Activated T-helper 2 cell treated with anti-CD3 and anti-CD28 coated beads, Interferon-gamma antibody, Interleukin-2, Interleukin-4, amounts not matched to agents 10 μg/mL and 5 μg/mL and 100 μg/mL, durations not matched to agents 14 hours and 24 hours and 36 hours (primary cell): ENCODE measurements around the gene MICAL2. TPM values are rescaled to one million over a fixed set of nuclear protein-coding genes. Genes with fewer than 3 reads are reported as not detected.

Experiments used
- DNase-seq: peaks from one replicate; pipeline ENCODE4 v3.0.0; 2021; ENCODE audit warnings: low spot score
- H3K27ac Mint-ChIP-seq: one replicate; pipeline ENCODE4 v1.8.0; 2021; ENCODE audit warnings: mixed read lengths
- H3K27me3 Mint-ChIP-seq: one replicate; pipeline ENCODE4 v1.8.0; 2021; ENCODE audit warnings: low read depth, mixed read lengths
- H3K36me3 Mint-ChIP-seq: one replicate; pipeline ENCODE4 v1.8.0; 2021; ENCODE audit warnings: low read depth, mixed read lengths
- H3K4me1 Mint-ChIP-seq: one replicate; pipeline ENCODE4 v1.8.0; 2021; ENCODE audit warnings: low read depth, mixed read lengths
- H3K4me3 Mint-ChIP-seq: one replicate; pipeline ENCODE4 v1.8.0; 2021; ENCODE audit warnings: low read depth, mild to moderate bottlenecking, moderate library complexity, mixed read lengths
- H3K9me3 Mint-ChIP-seq: one replicate; pipeline ENCODE4 v1.8.0; 2021; ENCODE audit warnings: mixed read lengths
- intact Hi-C: fragments of 100-400 bp; cut with micrococcal nuclease; formaldehyde crosslinking; loops from one replicate; pipeline ENCODE4 v1.15.1; 2023
- total RNA-seq: library from RNA; stranded (reverse); gene quantifications from 2 replicates; pipeline ENCODE4 v1.2.3, GENCODE V29; 2022

Gene MICAL2
- total RNA-seq, 1 donor from 2014 or later, result 736 TPM

DNA sequence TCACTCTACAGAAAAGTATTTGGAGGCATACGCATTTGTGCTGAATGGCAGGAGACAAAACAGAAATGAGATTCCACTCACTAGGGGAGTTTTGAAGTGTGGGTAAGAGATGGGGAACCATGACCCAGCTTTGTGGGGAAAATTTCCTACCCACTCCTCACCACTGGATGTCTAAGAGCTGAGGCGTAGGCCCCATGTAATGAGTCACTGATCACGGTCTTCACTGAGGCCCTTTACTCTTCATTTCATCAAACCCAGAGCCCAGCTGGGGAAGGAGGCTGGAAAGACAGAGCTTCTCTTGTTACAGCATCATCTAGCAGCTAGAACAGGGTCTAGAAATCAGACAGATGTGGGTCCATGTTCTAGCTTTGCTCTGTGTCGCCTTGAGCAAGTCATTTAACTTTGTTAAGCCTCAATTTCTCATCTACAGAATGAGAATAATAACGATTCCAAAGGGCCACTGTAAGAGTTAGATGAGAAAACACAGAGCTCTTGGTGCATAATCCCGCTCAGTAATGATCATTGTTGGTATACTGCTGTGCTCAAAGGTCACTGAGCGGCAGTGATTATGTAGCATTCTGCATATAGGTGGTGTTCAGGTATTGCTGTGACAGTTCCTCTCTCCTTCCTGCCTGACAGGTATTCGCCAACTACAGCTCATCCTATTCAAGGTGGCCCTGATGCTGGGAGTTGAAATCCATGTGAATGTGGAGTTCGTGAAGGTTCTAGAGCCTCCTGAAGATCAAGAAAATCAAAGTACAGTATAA, 97.2 kb downstream of the MICAL2 start:
- Mint-ChIP-seq H3K36me3 (peaks cover 100% of the 10 kb centered on the region), H3K4me1 (peaks cover 74% of the 10 kb centered on the region), H3K9me3 (peaks cover 25% of the 10 kb centered on the region), H3K27ac (peak overlapping the region; percentile 89), H3K4me3 (peak overlapping the region; percentile 59), H3K27me3 (no peaks in the 10 kb centered on the region)
- intact Hi-C loops, result loop anchor here (1.0 to 2.0 kb wide), 8 partner anchors 12 to 97 kb away; partner anchors contain the start of gene MICAL2
- DNase-seq, result no peak

DNA sequence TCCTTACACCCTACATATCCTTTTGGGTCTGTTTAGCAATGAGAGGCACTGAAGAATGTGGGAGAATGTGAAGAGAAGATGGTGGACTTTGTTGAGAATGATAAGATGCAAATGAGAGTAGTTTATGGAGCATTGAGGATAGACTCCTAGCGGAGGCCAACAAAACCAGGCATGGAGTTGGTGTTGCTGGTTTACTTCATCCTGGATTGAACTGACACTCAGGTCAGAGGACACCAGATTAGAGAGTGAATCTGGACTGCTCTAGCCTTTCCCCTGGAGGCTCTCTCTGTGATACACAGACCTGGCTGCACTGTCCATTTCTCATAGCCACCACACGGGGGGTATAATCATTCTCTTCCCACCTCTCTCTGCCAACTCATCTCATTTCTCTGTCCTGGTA, 98.7 kb downstream of the MICAL2 start:
- Mint-ChIP-seq H3K4me3 (no peak overlapping the region), H3K9me3 (peaks cover 9% of the 10 kb centered on the region), H3K27ac (peak overlapping the region; percentile 38), H3K36me3 (peaks cover 100% of the 10 kb centered on the region), H3K27me3 (no peaks in the 10 kb centered on the region), H3K4me1 (peaks cover 73% of the 10 kb centered on the region)
- DNase-seq, result no peak
- intact Hi-C loops, result no loop called here

DNA sequence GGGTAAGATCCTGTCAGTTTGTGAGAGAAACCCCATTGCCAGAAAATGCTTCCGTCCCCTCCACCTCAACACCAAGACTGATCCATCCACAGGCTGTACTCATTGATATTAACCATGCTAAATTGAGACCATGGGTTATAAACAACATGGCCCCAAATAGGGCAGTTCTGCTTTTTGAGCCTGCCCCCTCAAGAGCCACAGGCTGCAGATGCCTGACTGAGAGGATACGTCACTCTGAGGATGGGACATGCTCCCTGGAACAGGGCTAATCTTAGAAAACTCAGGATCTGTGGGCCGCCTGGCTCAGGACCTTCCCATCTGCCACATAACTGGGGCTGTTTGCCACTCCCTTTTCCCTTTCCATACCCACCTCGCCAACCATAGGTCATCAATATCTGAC, 99.8 kb downstream of the MICAL2 start:
- peak overlapping the region; percentile 42 for H3K27ac Mint-ChIP-seq
- intact Hi-C loops, result no loop called here
- H3K9me3 Mint-ChIP-seq, result no peaks in the 10 kb centered on the region
- H3K27me3 Mint-ChIP-seq, result no peaks in the 10 kb centered on the region
- no peak overlapping the region for H3K4me3 Mint-ChIP-seq
- DNase-seq, result no peak
- peaks cover 100% of the 10 kb centered on the region for H3K36me3 Mint-ChIP-seq
- peaks cover 69% of the 10 kb centered on the region for H3K4me1 Mint-ChIP-seq

DNA sequence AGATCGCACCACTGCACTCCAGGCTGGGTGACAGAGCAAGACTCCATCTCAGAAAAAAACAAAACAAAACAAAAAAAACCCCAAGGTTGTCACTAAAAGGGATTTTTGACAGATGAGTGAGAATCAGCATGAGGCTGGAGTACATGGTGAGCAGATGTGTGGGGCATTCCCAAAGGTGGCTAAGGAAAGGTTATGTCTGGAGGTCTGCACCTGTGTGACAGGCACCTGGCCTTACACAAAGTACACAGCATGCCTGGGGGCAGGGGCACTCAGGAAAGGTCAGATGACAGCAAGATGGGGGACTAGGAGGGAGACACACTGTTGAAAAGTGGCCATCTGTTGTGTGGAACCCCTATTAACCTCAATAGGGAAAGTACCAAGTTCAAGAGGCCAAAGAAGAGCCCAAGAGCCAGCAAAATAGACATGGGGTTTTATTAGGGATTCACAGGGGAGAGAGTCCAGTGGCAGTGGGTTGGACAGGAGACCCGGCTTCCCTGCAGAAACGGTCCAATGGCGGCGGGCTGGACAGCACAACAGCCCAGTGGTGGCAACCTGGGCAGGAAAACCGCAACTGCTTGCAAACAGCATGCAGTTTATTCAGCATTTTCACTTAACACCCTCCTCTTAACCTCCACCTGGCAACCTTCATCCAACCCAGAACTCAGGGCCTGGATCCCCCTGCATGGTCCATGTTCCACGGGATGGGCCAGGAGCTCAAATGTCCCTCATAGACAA, 101.1 kb downstream of the MICAL2 start:
- Mint-ChIP-seq H3K9me3 (no peaks in the 10 kb centered on the region), H3K4me1 (peaks cover 66% of the 10 kb centered on the region), H3K27ac (peak overlapping the region; percentile 73), H3K36me3 (peaks cover 100% of the 10 kb centered on the region), H3K27me3 (no peaks in the 10 kb centered on the region), H3K4me3 (no peak overlapping the region)
- intact Hi-C loops, result no loop called here
- no peak for DNase-seq

DNA sequence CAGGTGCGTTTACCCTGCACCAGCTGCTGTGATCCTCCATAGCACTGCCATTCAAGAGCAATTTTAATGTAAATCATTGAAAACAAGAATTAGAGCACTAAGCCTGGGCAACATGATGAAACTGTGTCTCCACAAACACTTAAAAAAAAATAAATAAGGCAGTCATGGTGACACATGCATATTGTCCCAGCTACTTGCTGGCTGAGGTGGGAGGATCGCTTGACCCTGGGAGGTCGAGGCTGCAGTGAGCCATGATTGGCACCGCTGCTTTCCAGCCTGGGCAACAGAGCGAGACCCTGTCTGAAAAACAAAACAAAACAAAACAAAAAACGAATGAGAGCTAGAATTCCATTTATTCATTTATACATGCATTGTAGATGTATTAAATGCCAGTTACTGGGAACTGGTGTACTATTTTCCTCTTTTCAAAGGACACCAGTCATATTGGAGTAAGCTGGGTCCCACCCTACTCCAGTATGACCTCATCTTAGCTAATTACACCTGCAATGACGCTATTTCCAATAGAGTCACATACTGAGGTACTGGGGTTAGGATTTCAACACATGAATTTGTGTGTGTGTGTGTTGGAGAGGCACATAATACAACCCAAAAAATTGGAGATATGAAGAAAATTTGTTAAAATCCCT, 101.9 kb downstream of the MICAL2 start:
- H3K4me1 Mint-ChIP-seq, result peaks cover 58% of the 10 kb centered on the region
- no peaks in the 10 kb centered on the region for H3K9me3 Mint-ChIP-seq
- H3K27me3 Mint-ChIP-seq, result no peaks in the 10 kb centered on the region
- no peak overlapping the region for H3K27ac Mint-ChIP-seq
- no peak overlapping the region for H3K4me3 Mint-ChIP-seq
- H3K36me3 Mint-ChIP-seq, result peaks cover 100% of the 10 kb centered on the region
- no peak for DNase-seq
- intact Hi-C loops, result no loop called here

DNA sequence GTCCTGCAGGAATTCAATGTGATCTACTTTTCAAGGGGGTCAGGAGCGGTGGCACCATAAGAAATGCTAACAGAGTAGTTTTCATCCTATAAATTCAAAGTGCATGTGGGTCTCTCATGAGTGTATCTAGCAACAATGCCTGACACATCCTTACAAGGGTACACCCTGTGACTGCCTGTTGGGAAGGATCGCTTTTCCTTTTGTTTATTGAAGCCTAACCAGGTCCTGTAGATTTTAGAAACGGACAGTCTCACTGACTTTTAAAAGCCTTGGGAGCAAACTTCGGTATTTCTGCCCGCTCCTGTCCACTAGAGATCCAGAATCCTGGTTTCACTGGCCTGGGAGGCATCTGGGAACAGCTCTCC, 102.4 kb downstream of the MICAL2 start:
- DNase-seq, result no peak
- Mint-ChIP-seq H3K36me3 (peaks cover 99% of the 10 kb centered on the region), H3K4me3 (no peak overlapping the region), H3K27me3 (no peaks in the 10 kb centered on the region), H3K27ac (no peak overlapping the region), H3K4me1 (peaks cover 53% of the 10 kb centered on the region), H3K9me3 (no peaks in the 10 kb centered on the region)
- intact Hi-C loops, result no loop called here

DNA sequence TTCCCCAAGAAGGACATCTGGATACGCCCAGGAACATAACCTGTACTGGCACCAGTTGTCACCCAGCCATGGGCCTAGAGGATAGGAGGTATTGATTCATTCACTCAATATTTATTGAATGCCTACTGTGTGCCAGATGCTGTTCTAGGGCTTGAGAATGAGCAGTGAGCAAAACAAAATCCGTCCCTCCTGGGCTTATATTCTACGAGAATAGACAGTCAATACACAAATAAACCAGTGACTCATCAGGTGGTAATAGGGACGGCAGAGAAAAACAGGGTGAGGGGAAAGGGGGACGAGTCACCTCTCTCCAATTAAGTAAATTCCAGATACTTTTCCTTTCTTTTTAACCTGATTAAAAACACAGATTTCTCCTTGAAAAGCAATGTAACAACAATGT, 103.5 kb downstream of the MICAL2 start:
- no peak for DNase-seq
- Mint-ChIP-seq H3K36me3 (peaks cover 99% of the 10 kb centered on the region), H3K4me1 (peaks cover 43% of the 10 kb centered on the region), H3K27ac (peak overlapping the region; percentile 43), H3K4me3 (no peak overlapping the region), H3K27me3 (no peaks in the 10 kb centered on the region), H3K9me3 (no peaks in the 10 kb centered on the region)
- intact Hi-C loops, result no loop called here

DNA sequence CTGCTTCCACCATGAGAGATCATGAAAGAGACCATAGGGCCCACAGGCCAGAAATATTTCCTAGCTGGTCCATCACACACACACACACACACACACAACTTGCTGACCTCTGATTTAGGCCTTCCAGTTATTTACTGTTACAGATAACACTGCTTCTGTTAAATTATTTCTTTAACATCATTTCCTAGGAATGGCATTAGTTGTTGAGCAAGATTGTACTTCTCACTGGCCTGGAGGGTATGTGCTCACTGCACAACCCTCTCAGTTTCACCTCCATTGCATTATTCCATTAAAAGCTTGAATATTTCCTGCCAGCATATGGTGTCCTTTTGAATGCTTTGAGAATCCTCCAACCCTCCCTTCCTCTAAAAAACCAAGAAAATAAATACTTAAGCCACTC, 104.4 kb downstream of the MICAL2 start:
- H3K27me3 Mint-ChIP-seq, result no peaks in the 10 kb centered on the region
- no peak overlapping the region for H3K4me3 Mint-ChIP-seq
- intact Hi-C loops, result no loop called here
- peaks cover 39% of the 10 kb centered on the region for H3K4me1 Mint-ChIP-seq
- DNase-seq, result no peak
- no peaks in the 10 kb centered on the region for H3K9me3 Mint-ChIP-seq
- peak overlapping the region; percentile 11 for H3K27ac Mint-ChIP-seq
- peaks cover 99% of the 10 kb centered on the region for H3K36me3 Mint-ChIP-seq

DNA sequence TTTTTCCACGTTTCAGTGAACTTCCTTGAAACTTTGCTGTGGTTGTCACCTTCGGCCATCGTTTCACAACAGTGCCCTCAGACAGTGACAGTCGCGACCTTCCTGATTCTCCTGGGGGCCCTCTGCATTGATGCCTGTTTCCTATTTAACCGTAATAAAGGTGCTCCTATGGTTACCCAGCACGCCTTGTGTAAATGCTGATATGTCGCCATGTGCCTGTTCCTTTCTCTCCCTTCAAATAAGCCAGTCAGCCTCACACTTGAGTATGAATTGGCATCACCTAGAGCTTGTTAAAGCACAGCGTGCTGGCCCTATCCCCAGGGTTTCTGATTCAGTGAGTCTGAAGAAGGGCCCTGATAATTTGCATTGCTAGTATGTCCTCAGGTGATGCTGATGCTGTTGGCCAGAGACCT, 104.8 kb downstream of the MICAL2 start:
- intact Hi-C loops, result no loop called here
- Mint-ChIP-seq H3K9me3 (no peaks in the 10 kb centered on the region), H3K36me3 (peaks cover 99% of the 10 kb centered on the region), H3K27ac (peak overlapping the region; percentile 11), H3K4me3 (no peak overlapping the region), H3K4me1 (peaks cover 39% of the 10 kb centered on the region), H3K27me3 (no peaks in the 10 kb centered on the region)
- DNase-seq, result no peak

DNA sequence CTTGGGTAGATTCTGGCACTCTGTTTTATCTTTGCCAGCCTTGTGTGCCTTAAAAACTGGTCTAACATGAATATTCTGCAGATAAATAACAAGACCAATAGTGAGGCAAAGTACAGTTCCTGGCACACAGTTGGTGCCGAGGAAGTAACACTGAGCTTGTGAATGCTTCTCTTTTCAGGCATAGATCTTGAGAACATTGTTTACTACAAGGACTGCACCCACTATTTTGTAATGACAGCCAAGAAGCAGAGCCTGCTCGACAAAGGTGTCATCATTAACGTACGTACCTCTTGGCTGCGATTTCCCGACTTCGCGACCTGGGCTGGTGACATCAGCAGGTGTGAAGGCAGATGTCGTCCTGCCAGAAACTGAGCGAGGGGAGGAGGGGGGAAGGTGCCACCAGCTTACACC, 105.7 kb downstream of the MICAL2 start:
- intact Hi-C loops, result no loop called here
- H3K4me1 Mint-ChIP-seq, result peaks cover 40% of the 10 kb centered on the region
- DNase-seq, result no peak
- H3K4me3 Mint-ChIP-seq, result no peak overlapping the region
- peak overlapping the region; percentile 2 for H3K27ac Mint-ChIP-seq
- H3K9me3 Mint-ChIP-seq, result no peaks in the 10 kb centered on the region
- peaks cover 99% of the 10 kb centered on the region for H3K36me3 Mint-ChIP-seq
- no peaks in the 10 kb centered on the region for H3K27me3 Mint-ChIP-seq

DNA sequence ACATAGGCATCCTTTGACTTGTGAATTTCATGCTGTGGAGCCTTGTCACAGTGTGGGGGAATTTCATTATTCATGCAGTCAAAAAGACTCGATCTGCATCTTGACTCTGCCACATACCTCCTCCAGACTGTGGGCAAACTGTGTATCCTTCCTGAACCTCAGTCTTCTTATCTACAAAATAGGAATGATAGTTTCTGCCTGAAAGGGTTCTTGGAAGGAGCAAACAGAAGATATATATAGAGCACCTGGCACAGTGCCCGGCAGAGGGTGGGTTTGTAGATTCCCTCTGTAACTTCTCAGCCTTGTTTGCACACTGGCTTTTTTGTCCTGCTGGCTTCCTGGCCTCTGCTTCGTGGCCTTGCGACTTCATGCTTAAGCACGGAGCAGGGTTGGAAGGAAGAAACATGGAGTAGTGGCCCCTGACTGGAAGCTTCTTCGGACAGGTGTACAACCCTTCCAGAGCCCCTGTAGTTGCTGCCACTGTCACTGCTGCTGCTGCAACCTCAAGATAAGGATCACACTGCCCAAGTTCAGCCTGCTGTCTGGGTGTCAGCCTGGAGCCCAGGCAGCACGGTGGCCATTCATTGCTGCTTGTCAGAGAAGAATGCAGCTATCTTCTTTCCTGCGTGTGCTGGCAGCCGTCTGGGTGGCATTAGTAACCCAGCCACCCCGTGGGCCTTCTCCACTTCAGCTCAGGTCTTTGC, 106.4 kb downstream of the MICAL2 start:
- H3K27ac Mint-ChIP-seq, result peak overlapping the region; percentile 2
- peaks cover 42% of the 10 kb centered on the region for H3K4me1 Mint-ChIP-seq
- no peaks in the 10 kb centered on the region for H3K9me3 Mint-ChIP-seq
- no peaks in the 10 kb centered on the region for H3K27me3 Mint-ChIP-seq
- no peak for DNase-seq
- intact Hi-C loops, result no loop called here
- no peak overlapping the region for H3K4me3 Mint-ChIP-seq
- H3K36me3 Mint-ChIP-seq, result peaks cover 99% of the 10 kb centered on the region

DNA sequence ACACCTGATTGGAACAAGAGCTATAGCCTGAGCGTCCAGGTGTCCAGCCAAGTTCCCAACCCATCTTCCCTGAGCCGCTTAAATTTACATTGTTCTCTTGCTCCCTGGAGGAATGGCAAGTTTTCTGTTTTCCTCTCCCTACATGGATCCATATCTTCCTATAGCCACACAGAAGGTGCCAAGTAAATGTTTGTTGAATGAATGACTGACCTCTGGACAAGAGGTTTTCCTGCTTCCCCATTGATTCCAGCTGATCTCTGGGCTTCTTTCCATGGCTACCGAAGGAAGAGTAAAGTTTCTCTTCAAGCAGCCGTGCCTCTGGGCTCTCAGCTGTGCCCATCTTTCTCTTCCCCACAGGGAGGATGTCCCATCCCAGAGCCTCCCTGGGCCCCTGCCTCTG, 107.5 kb downstream of the MICAL2 start:
- peaks cover 48% of the 10 kb centered on the region for H3K4me1 Mint-ChIP-seq
- peaks cover 99% of the 10 kb centered on the region for H3K36me3 Mint-ChIP-seq
- H3K27me3 Mint-ChIP-seq, result no peaks in the 10 kb centered on the region
- DNase-seq, result no peak
- no peak overlapping the region for H3K4me3 Mint-ChIP-seq
- intact Hi-C loops, result no loop called here
- no peaks in the 10 kb centered on the region for H3K9me3 Mint-ChIP-seq
- peak overlapping the region; percentile 9 for H3K27ac Mint-ChIP-seq
